H1 (cell line): ENCODE measurements around the gene FZD4. TPM values are rescaled to one million over a fixed set of nuclear protein-coding genes. Genes with fewer than 3 reads are reported as not detected.

Experiments used
- CTCF ChIA-PET: fragments of 300-600 bp; sonication (Branson Sonifier 250); formaldehyde crosslinking; loops from one replicate; lab custom pipeline; 2021; ENCODE audit not compliant: partially characterized antibody; lab: Charles Lee
- POLR2A ChIA-PET: fragments of 300-600 bp; sonication (Branson Sonifier 250); formaldehyde crosslinking; loops from one replicate; lab custom pipeline; 2021; ENCODE audit warnings: inconsistent platforms; ENCODE audit not compliant: partially characterized antibody; lab: Charles Lee
- DNase-seq, 2 experiments: peaks; one replicate each; pipeline versions ENCODE4 v3.0.0 to v3.0.0-alpha.2; 2010 to 2022; ENCODE audit warnings: low spot score in 2 of 2, low read depth in 1 of 2, mixed read lengths in 1 of 2
- FAIRE-seq: peaks from 2 replicates; lab custom pipeline; 2011; peaks lifted over from hg19 to GRCh38; lab: Jason Lieb, UNC
- H2AFZ ChIP-seq: 2 replicates; pipeline ENCODE4 v1.8.1; 2012; ENCODE audit warnings: low read length, inconsistent platforms
- H2AK5ac ChIP-seq: 2 replicates; pipeline ENCODE4 v1.6.1; 2013; ENCODE audit warnings: low read depth, low read length
- H2BK120ac ChIP-seq: replicated peaks from 2 replicates; pipeline ENCODE3; 2013; ENCODE audit warnings: low read depth, low read length, inconsistent platforms
- H2BK12ac ChIP-seq: 2 replicates; pipeline ENCODE4 v1.6.1; 2013; ENCODE audit warnings: low read depth, low read length
- H2BK15ac ChIP-seq: 2 replicates; pipeline ENCODE4 v1.6.1; 2013; ENCODE audit warnings: low read length
- H2BK20ac ChIP-seq: 2 replicates; pipeline ENCODE4 v1.6.1; 2013; ENCODE audit warnings: low read length
- H2BK5ac ChIP-seq: 2 replicates; pipeline ENCODE4 v1.6.1; 2013; ENCODE audit warnings: low read depth, low read length
- H3K14ac ChIP-seq: 2 replicates; pipeline ENCODE4 v1.6.1; 2013; ENCODE audit warnings: inconsistent platforms; ENCODE audit not compliant: insufficient read length
- H3K18ac ChIP-seq: 2 replicates; pipeline ENCODE4 v1.6.1; 2013; ENCODE audit warnings: low read length; ENCODE audit errors: extremely low read depth
- H3K23ac ChIP-seq: 2 replicates; pipeline ENCODE4 v1.6.1; 2013; ENCODE audit warnings: inconsistent platforms; ENCODE audit not compliant: insufficient read length
- H3K23me2 ChIP-seq: 2 replicates; pipeline ENCODE4 v1.6.1; 2013; ENCODE audit warnings: low read depth, low read length
- H3K27ac ChIP-seq: 2 replicates; pipeline ENCODE4 v1.6.1; 2011; ENCODE audit warnings: low read depth, low read length, inconsistent platforms
- H3K27me3 ChIP-seq, 4 experiments: replicated peaks in 1 of 4; 1 replicate in 1 of 4; 2 replicates in 3 of 4; pipeline versions ENCODE4 v1.6.1 to v1.8.1; 2011 to 2013; ENCODE audit warnings: low read length in 3 of 4, mild to moderate bottlenecking in 3 of 4, inconsistent platforms in 2 of 4, mixed read lengths in 2 of 4, moderate library complexity in 1 of 4; ENCODE audit not compliant: control insufficient read depth in 3 of 4, insufficient read depth in 3 of 4; ENCODE audit errors: extremely low read depth in 1 of 4
- H3K36me3 ChIP-seq, 4 experiments: 2 replicates each; pipeline versions ENCODE4 v1.6.1 to v1.8.1; 2011 to 2013; ENCODE audit warnings: mild to moderate bottlenecking in 4 of 4, low read length in 3 of 4, moderate library complexity in 2 of 4, control low read depth in 1 of 4, inconsistent platforms in 1 of 4; ENCODE audit not compliant: insufficient read depth in 4 of 4, control insufficient read depth in 2 of 4
- H3K4ac ChIP-seq: replicated peaks from 2 replicates; pipeline ENCODE3; 2013; ENCODE audit warnings: low read length, low read depth, mixed read lengths, inconsistent platforms; ENCODE audit not compliant: insufficient read length
- H3K4me1 ChIP-seq, 4 experiments: replicated peaks in 1 of 4; 1 replicate in 1 of 4; 2 replicates in 3 of 4; pipeline versions ENCODE4 v1.6.1 to v1.8.1; 2011 to 2013; ENCODE audit warnings: low read length in 3 of 4, inconsistent platforms in 2 of 4, mixed read lengths in 1 of 4; ENCODE audit not compliant: insufficient read depth in 4 of 4, control insufficient read depth in 3 of 4
- H3K4me2 ChIP-seq, 2 experiments: 2 replicates each; pipeline versions ENCODE4 v1.6.1 to v1.8.1; 2011 to 2013; ENCODE audit warnings: low read depth in 2 of 2, low read length in 2 of 2, control low read depth in 1 of 2, inconsistent platforms in 1 of 2, mild to moderate bottlenecking in 1 of 2; ENCODE audit not compliant: insufficient read depth in 1 of 2
- H3K4me3 ChIP-seq, 4 experiments: fragments of 200-600, 300-600 bp in 1 of 4; sonication (generic), shearing (Covaris generic), sonication (Bioruptor Twin) in 1 of 4; 2 replicates each; pipeline versions ENCODE4 v1.5.1 to v1.8.1; 2011 to 2016; ENCODE audit warnings: low read length in 4 of 4, low read depth in 3 of 4, control low read depth in 2 of 4, inconsistent platforms in 2 of 4, mild to moderate bottlenecking in 2 of 4, mixed read lengths in 1 of 4, moderate library complexity in 1 of 4; ENCODE audit not compliant: insufficient read depth in 2 of 4; ENCODE audit errors: extremely low read depth in 1 of 4
- H3K56ac ChIP-seq: replicated peaks from 2 replicates; pipeline ENCODE3; 2013; ENCODE audit warnings: low read depth, mild to moderate bottlenecking, mixed read lengths, low read length, inconsistent platforms; ENCODE audit not compliant: insufficient read length
- H3K79me1 ChIP-seq: 2 replicates; pipeline ENCODE4 v1.6.1; 2013; ENCODE audit warnings: low read depth, low read length, control low read depth
- H3K79me2 ChIP-seq, 2 experiments: 2 replicates each; pipeline versions ENCODE4 v1.6.1 to v1.8.1; 2012 to 2013; ENCODE audit warnings: low read length in 2 of 2, mild to moderate bottlenecking in 2 of 2, inconsistent platforms in 1 of 2; ENCODE audit not compliant: insufficient read depth in 2 of 2, control insufficient read depth in 1 of 2
- H3K9ac ChIP-seq, 4 experiments: replicated peaks in 1 of 4; 1 replicate in 1 of 4; 2 replicates in 3 of 4; pipeline versions ENCODE4 v1.6.1 to v1.8.1; 2011 to 2013; ENCODE audit warnings: low read depth in 3 of 4, low read length in 3 of 4, control low read depth in 2 of 4, mild to moderate bottlenecking in 2 of 4, moderate library complexity in 2 of 4, inconsistent platforms in 1 of 4; ENCODE audit errors: extremely low read depth in 1 of 4
- H3K9me3 ChIP-seq, 2 experiments: 2 replicates each; pipeline versions ENCODE4 v1.6.1 to v1.8.1; 2012 to 2013; ENCODE audit warnings: mild to moderate bottlenecking in 2 of 2, moderate library complexity in 2 of 2, control low read depth in 1 of 2, inconsistent platforms in 1 of 2, low read depth in 1 of 2, low read length in 1 of 2, mixed read lengths in 1 of 2; ENCODE audit not compliant: insufficient read depth in 2 of 2
- H4K20me1 ChIP-seq, 2 experiments: replicated peaks in 1 of 2; 2 replicates each; pipeline versions ENCODE3 to v1.8.1; 2011 to 2013; ENCODE audit warnings: inconsistent platforms in 2 of 2, low read length in 2 of 2, mild to moderate bottlenecking in 1 of 2; ENCODE audit not compliant: insufficient read depth in 2 of 2, control insufficient read depth in 1 of 2
- H4K5ac ChIP-seq: 2 replicates; pipeline ENCODE4 v1.6.1; 2013; ENCODE audit warnings: low read length, low read depth, mixed read lengths, inconsistent platforms; ENCODE audit not compliant: insufficient read length
- H4K8ac ChIP-seq: 2 replicates; pipeline ENCODE4 v1.8.0; 2013; ENCODE audit warnings: mild to moderate bottlenecking, moderate library complexity, low read length, inconsistent platforms; ENCODE audit not compliant: insufficient read depth; ENCODE audit errors: extremely low read depth
- H4K91ac ChIP-seq: replicated peaks from 2 replicates; pipeline ENCODE3; 2013; ENCODE audit warnings: low read length, mixed read lengths, inconsistent platforms; ENCODE audit not compliant: insufficient read length
- ASH2L ChIP-seq: fragments of 200-600, 300-600 bp; sonication (generic); IDR thresholded peaks from one replicate; pipeline ENCODE4 v1.7.1; 2017; ENCODE audit warnings: low read length
- ATF2 ChIP-seq: IDR thresholded peaks from 2 replicates; pipeline ENCODE4 v1.6.1; 2012; ENCODE audit warnings: low read length, inconsistent platforms
- BRCA1 ChIP-seq: IDR thresholded peaks from 2 replicates; pipeline ENCODE4 v1.6.1; 2012; ENCODE audit warnings: low read depth, low read length, improper control_type of control experiment
- CBX5 ChIP-seq: fragments of 300-800, 300-1000 bp; sonication (generic); IDR thresholded peaks from 2 replicates; pipeline ENCODE4 v1.7.1; 2016; ENCODE audit warnings: antibody characterized with exemption, low read length, low read depth
- CREB1 ChIP-seq: IDR thresholded peaks from 2 replicates; pipeline ENCODE4 v1.6.1; 2012; ENCODE audit warnings: inconsistent platforms
- EP300 ChIP-seq, 2 experiments: IDR thresholded peaks; 1 replicate in 1 of 2; 2 replicates in 1 of 2; pipeline ENCODE4 v1.6.1; 2011 to 2012; ENCODE audit warnings: low read depth in 2 of 2, low read length in 2 of 2, mild to moderate bottlenecking in 2 of 2, borderline replicate concordance in 1 of 2, inconsistent platforms in 1 of 2, moderate library complexity in 1 of 2
- GABPA ChIP-seq: IDR thresholded peaks from 2 replicates; pipeline ENCODE4 v1.6.1; 2011; ENCODE audit warnings: mild to moderate bottlenecking, low read length, moderate library complexity, borderline replicate concordance; ENCODE audit not compliant: insufficient read depth
- JUN ChIP-seq: IDR thresholded peaks from 2 replicates; pipeline ENCODE4 v1.6.1; 2011; ENCODE audit warnings: low read depth, mild to moderate bottlenecking, improper control_type of control experiment, low read length
- SP4 ChIP-seq: IDR thresholded peaks from 2 replicates; pipeline ENCODE4 v1.6.1; 2012; ENCODE audit warnings: low read length, inconsistent platforms
- SRF ChIP-seq: IDR thresholded peaks from 2 replicates; pipeline ENCODE4 v1.6.1; 2011; ENCODE audit warnings: mild to moderate bottlenecking, low read depth, low read length, moderate library complexity
- USF2 ChIP-seq: IDR thresholded peaks from 2 replicates; pipeline ENCODE4 v1.6.1; 2011; ENCODE audit warnings: low read length, improper control_type of control experiment
- polyA plus RNA-seq, 7 experiments: library from polyadenylated mRNA; depleted of rRNA in 3 of 7; stranded (reverse) in 5 of 7; unstranded in 2 of 7; fragments of >200 nt in 5 of 7; fragments of 200-250 nt in 2 of 7; gene quantifications; 1 replicate in 5 of 7; 2 replicates in 1 of 7; 4 replicates in 1 of 7; pipeline versions ENCODE4 v1.2.1 to v1.2.3, GENCODE V29; 2011 to 2013; ENCODE audit warnings: missing spikeins in 2 of 7, mixed read lengths in 2 of 7
- total RNA-seq: library from RNA; stranded (reverse); fragmentation: NEBNext Ultra II Directional; extraction: Animal tissue kit (Norgen Biotek cat#: 25700); gene quantifications from 2 replicates; pipeline ENCODE4 v1.2.1, GENCODE V29; 2021

The FZD4 gene
- total and polyA plus RNA-seq, 2 of the 8 experiments (the other 6 are each of a cell fraction or from before 2014, with no cell fraction given), result 3.1 to 7.1 TPM

GRCh38 chr11:86947541-86947940 is 7.7 kb downstream of the FZD4 start:
- no peak overlapping the region for H3K14ac ChIP-seq
- no peak overlapping the region for H3K56ac ChIP-seq
- H3K4ac ChIP-seq, result no peak overlapping the region
- TF ChIP-seq JUN (no peak), ASH2L (no peak), CBX5 (no peak), ATF2 (no peak), GABPA (no peak), SRF (no peak), SP4 (no peak), USF2 (no peak), CREB1 (no peak), EP300 (IDR thresholded peaks at IDR 0.05; ENCODE audit: borderline replicate concordance in 1 of 2, low read depth in 2 of 2, low read length in 2 of 2) (no peak), BRCA1 (no peak)
- no peaks in the 10 kb centered on the region for H3K79me2 ChIP-seq
- POLR2A ChIA-PET, result no interaction called here
- H2AFZ ChIP-seq, result no peak overlapping the region
- no peak overlapping the region for H3K4me2 ChIP-seq
- H3K9me3 ChIP-seq, result no peaks in the 10 kb centered on the region; a peak in 1 of 4 replicates
- H2BK20ac ChIP-seq, result no peak overlapping the region
- H3K27me3 ChIP-seq, result no peaks in the 10 kb centered on the region
- H3K9ac ChIP-seq, result no peak overlapping the region
- H2BK5ac ChIP-seq, result no peak overlapping the region
- FAIRE-seq (no peak), DNase-seq (no peak)
- H3K4me1 ChIP-seq, result peaks cover 0 to 3% (median 0%) of the 10 kb centered on the region in 4 experiments; a peak in 1 of 7 replicates
- 0 out of 2 replicates have a peak, but pooled peaks cover 2% of the 10 kb centered on the region for H3K79me1 ChIP-seq
- no peak overlapping the region for H2AK5ac ChIP-seq
- H4K91ac ChIP-seq, result no peak overlapping the region
- H2BK15ac ChIP-seq, result no peak overlapping the region
- H4K20me1 ChIP-seq, result no peaks in the 10 kb centered on the region
- peaks cover 0 to 5% (median 2%) of the 10 kb centered on the region in 4 experiments; a peak in 3 of 8 replicates for H3K36me3 ChIP-seq
- no peak overlapping the region for H3K18ac ChIP-seq
- H4K5ac ChIP-seq, result no peak overlapping the region
- H3K23ac ChIP-seq, result no peak overlapping the region
- H3K27ac ChIP-seq, result no peak overlapping the region
- no peak overlapping the region for H4K8ac ChIP-seq
- no peak overlapping the region for H3K4me3 ChIP-seq
- CTCF ChIA-PET, result interaction anchor here (0.6 to 4.6 kb wide), 5 partner anchors 9 to 471 kb away, joined by 3 to 27 read pairs (median 4); no protein-coding TSS in a partner anchor
- no peak overlapping the region for H2BK120ac ChIP-seq
- no peaks in the 10 kb centered on the region for H3K23me2 ChIP-seq
- no peak overlapping the region for H2BK12ac ChIP-seq
